HG02970 (cell line): Measurements from ENCODE around the gene PINLYP.
A peak's percentile ranks its signal among the peaks of the same experiment; 100 is the strongest.
"Not testable (repeated sequence)": the region's sequence is repeated elsewhere in the genome, so short reads cannot be mapped to it uniquely, and the experiment has no call there.

Source experiments
- ATAC-seq: cut with Tn5 transposase; IDR thresholded peaks from one replicate; pipeline ENCODE4 v1.9.1; 2021; ENCODE audit warnings: mild to moderate bottlenecking, moderate library complexity, moderate number of reproducible peaks; ENCODE audit not compliant: unreplicated experiment, low FRiP score

Gene PINLYP

DNA sequence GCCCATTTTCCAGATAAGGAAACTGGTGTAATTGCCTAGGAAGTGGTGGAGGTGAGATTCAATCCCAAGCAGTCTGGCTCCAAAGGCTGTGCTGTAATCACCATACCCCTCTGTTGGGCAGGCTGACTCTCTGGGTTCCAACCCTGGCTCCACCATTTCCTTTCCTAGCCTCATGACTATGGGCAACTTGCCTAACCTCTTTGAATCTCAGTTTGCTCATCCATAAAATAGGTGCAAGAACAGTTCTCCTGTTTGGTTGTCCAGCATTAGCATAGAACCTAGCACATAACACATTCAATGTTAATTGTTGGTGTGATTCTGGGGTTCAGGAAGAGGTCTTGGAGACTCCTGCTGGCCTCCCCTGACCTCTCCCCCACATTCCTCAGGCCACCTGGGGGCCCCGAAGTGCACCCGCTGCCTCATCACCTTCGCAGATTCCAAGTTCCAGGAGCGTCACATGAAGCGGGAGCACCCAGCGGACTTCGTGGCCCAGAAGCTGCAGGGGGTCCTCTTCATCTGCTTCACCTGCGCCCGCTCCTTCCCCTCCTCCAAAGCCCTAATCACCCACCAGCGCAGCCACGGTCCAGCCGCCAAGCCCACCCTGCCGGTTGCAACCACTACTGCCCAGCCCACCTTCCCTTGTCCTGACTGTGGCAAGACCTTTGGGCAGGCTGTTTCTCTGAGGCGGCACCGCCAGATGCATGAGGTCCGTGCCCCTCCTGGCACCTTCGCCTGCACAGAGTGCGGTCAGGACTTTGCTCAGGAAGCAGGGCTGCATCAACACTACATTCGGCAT, 23.0 kb downstream of the PINLYP start:
- ATAC-seq, result no peak

DNA sequence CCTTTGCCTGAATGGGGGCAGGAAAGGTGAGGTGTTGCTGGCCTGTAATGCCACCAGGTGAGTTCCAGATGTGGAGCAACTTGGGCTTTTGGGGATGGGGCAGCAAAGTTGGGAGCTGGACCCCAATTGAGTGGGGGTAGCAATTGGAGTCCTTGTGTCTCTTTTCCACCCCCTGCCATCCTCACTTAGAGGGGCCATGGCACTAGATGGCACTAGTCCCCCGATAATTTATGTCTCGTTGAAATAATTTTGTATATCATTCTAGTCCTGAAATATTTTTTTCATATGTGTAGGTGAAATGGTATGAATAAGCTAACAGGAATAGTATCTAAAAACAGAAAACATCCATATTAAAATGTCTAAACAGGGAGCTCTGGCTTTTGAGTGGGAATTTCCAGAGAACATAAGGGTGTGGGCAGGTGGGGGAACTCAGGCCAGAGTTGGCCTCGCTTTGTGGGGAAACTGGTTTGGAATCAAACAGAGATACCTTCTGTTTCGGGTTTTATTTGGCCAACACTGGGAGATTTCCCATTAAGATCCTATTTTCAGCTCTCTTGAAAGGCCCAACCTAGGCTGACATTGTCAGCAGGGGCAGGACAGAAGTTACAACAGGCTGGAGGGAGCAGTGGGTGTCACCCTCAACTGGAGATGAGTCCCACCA, 24.2 kb downstream of the PINLYP start:
- ATAC-seq, result no peak

DNA sequence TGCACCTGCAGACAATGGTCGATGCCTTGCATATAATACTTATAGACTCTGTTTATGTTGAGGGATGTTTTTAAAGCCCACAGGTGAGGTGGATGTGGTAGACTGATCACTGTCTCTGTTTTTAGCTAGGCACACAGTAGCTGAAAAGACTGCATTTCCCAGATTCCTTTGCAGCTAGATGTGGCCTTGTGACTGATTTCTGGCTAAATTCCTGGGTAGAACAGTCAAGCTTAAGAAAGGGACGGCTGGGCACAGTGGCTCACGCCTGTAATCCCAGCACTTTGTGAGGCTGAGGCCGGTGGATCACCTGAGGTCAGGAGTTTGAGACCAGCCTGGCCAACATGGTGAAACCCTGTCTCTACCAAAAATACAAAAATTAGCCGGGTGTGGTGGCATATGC, 24.7 kb downstream of the PINLYP start:
- not testable (repeated sequence) for ATAC-seq

DNA sequence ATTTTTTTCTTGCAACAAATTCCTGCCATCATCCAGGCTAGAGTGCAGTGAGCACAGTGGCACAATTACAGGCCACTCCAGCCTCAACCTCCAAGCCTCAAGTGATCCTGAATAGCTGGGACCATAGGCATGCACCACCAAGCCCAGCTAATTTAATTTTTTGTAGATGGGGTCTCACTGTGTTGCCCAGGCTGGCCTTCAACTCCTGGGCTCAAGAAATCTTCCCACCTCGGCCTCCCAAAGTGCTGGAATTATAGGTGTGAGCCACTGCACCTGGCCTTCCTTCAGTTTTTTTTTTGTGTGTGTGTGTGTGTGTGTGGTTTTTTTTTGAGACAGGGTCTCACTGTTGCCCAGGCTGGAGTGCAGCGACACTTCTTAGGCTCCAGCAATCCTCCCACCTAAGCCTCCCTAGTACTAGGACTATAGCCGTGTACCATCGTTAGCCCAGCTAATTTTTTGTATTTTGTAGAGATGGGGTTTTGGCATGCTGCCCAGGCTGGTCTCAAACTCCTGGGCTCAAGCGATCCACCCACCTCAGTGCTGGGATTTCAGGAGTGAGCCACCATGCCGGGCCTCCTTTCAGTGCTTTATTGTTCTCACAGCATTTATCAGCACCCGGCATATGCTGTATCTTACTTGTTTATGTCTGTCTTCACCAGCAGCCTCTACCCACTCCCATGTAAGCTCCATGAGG, 30.4 kb downstream of the PINLYP start:
- ATAC-seq, result no peak

DNA sequence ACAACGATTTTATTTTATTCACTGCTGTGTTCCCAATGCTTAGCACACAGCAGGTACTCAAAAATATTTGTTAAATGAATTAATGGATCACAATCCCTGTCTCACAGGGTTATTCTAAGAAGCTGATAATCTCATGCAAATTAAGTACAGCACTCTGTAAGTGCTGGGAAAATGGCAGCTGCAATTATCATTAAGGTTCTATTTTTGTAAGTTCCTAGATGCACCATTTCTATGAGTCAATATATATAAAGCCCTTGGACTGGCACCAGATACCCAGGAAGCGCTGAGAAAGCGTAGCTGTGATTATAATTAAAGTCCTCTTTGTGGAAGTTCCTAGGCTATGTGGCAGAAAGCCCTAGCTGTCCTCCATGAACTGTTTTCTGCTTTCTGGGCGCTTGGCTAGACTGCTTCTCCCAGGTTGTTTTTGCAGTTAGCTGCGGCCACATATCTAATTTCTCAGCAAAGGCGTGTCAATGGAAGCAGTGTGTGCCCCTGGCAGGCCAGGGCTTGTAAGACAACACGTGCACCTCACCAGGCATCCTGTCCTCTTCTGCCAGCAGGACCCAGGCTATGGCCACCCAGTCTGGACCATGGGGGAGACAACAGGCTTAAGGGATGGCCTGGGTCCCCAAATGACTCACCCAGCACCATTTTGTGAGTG, 31.1 kb downstream of the PINLYP start:
- ATAC-seq, result no peak

DNA sequence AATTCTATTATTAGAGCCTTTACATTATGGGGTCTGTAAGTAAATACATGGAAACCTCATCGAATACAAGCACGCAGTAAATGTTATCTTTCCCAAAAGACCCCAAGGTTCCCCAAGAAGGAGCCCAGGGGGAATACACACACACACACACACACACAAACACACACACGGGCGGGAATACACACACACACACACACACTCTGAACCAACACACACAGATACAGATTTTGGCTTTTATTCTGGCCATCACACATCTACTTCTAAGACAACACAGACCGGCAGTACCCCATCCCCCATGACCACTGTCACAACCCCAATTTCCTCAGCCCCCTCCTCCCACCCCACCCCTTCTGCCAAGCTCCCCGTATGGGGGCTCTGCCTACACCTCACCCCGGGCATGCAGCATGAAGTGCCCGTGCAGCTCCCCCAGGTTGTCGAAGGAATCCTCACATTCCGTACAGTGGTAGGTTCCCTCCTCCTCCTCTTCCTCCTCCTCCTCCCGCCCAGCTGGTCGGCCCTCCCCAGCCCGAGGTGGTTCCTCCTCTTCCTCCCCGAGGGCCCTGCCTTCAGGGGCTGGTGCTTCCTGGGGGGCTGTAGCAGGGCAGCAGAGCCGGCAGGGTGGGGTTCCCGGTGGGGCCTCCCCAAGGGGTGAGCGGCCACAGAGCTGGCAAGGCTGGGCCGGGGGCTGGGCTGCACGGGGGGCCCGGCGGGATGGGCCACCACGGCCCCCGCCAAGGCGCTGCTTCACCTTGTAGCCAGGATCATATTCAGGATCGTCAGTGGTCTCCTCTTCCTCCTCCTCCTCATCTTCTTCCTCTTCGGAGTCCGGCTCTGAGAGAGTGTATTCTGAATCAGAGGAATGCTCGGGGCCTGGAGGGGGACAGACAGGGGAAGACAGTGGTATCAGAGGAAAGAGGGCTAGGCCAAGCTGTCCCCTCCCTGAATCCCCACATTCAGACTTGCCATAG, 31.9 kb downstream of the PINLYP start:
- no peak for ATAC-seq

DNA sequence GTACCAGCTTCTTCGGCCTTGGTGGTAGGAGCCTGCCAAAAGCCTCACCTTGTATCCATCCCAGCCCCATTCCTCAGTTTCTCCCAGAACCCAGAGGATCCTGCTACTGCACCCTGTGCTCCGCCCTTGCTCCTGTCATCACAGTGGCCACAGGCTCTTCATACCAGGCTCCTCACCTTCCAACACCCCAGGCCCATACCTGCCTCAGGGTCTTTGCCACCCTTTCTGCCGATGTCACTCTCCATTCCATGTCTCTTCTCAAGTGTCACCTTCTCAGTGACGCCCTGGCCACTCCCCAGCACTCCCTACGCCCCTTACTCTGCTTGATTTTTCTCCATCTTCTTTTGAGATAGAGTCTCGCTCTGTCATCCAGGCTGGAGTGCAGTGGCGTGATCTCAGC, 34.3 kb downstream of the PINLYP start:
- no peak for ATAC-seq

DNA sequence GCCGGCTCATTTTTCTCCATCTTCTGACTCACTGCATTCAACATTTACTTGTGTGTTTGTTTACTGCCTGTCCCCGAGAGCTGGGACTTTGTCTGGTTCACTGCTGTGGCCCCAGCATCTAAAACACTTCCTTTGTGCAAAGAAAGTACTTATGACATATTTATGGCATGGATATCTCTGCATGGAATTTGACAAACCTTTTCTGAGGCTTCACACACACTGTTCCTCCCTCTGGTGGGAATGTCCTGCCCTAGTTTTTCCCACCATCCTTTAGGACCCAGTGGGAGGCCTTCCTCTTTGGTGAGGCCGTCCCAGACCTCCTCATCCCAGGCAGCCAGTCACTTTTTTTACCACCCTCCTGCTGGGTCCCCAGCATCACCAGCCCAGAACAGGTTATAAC, 34.9 kb downstream of the PINLYP start:
- no peak for ATAC-seq

DNA sequence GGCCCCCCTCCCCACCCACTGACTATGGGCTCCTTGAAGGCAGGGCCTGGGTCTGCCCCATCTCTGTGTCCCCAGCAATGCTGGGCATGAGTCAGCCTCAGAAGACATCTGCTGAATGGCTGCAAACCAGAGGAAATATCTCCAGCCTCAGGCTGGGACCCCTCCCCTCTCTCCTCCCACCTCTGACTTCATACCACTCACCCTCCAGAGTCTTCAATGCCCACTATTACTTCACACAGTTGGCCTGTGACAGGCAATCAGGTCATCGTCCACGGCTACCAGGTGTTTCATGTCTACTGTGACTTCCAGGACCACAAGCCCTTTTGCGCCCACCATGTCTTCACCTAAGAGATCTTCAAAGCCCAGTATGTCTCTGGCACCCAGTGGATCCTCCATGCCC, 36.2 kb downstream of the PINLYP start, which contains the start of gene SRRM5:
TSS of gene SRRM5 (plus strand) at position 301 of the 400 bp plus-strand sequence. CDS start at position 335, 34 bp downstream.
- ATAC-seq, result no peak

DNA sequence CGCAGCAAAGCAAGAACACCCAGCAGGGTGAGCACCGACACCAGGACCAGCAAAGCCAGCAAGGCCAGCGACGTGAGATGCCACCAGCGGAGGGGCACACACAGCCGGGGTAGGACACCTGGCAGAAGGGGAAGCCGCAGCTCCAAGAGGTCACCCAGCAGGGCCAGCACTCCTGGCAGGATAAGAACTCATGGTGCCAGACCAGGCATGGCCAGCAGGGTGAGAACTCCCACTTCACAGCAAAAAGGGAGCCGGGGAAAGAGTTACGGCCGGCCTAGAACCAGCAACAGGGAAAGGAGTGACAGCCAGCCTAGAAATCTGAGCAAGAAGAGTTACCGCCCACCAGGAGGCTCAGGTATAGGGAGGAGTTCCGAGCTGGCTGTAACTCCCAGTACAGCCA, 36.8 kb downstream of the PINLYP start:
- ATAC-seq, result no peak

DNA sequence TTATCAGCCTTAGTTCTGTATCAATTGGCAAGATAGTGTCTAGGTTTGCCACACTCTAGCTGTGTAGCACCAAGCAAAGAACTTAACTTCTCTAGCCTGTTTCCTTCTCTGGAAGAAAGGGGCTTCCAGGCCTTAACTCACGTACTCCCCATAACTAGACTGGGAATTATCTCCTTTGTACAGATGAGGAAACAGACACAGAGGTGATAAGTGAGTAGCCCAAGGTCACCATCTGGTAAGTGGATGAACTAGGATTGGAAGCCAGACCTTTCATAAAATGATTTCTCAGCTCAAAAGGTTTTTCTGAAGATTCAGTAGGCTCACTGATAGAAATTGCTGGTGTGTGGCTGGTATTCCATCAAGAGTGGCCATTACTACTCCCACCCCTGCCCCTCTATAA, 40.7 kb downstream of the PINLYP start:
- ATAC-seq, result no peak

DNA sequence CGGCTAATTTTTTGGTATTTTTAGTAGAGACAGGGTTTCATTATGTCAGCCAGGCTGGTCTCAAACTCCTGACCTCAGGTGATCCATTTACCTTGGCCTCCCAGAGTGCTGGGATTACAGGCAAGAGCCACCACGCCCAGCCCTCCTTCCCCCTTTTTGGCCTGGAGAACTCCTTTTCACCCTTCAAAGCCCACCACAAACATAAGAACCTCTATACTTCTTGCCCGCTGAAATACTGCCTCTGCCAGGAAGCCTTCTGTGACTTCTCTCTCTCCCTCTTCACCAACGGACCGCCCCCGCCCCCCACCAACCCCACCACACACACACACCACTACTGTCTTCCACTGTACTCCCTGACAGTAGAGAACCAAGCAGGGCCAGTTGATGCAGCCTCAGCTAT, 41.4 kb downstream of the PINLYP start:
- no peak for ATAC-seq

DNA sequence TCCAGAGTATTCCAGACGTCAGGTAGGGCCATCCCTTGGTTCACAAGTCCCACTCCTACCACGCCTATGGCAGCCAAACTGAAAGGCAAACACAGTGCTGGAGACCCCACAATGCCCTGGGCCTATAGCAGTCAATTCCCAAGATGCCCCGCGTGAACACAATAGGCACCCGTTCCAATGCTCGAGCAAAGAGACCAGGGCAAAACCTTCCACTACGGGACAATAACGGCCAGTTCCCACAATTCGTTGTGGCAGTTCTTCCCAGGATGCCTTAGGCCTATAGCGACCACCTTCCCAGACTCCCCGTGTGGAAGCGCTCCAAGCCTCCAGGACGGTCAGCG, 43.3 kb downstream of the PINLYP start:
- no peak for ATAC-seq

DNA sequence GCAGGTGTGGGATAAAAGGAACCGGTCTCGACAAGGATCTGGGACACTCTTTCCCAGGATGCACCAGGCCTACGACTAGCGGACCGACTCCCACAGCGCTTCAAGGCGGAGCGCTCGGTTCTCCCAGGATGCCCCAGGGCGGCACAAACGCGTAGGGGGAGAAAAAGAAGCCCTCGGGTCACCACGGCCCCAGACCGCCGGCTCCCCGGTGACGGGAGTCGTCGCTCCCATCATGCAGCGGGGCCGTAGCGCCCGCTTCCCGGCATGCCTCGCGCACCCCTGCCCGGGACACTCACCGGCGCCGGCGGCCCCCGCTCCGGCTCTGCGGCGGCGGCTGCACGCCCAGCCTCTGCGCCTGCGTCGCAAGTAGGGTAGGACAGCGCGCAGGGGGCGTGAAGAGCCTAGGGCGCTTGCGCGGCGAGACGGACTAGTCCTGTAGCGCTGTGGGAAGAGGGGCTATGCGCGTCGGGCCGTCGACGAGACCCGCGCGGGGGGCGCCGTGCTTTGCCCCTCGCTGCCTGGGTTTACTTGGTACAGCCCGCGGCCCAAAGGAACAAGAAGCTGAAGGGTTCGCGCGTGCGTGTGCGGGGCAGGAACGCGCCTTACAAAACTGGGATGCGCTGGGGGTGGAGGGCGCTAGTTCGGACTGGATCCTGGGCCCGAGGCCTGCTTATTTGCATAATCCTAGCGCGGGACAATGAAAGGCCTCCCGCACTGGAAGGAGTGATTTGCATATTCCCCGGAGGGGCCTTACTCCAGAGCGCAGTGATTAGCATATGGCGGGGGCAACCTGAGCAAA, 43.9 kb downstream of the PINLYP start, which contains the start of gene ZNF428:
TSS of gene ZNF428 (minus strand) at position 368 of the 799 bp plus-strand sequence. CDS start 5,325 bp downstream, outside the sequence.
- ATAC-seq, result peak; percentile 74

DNA sequence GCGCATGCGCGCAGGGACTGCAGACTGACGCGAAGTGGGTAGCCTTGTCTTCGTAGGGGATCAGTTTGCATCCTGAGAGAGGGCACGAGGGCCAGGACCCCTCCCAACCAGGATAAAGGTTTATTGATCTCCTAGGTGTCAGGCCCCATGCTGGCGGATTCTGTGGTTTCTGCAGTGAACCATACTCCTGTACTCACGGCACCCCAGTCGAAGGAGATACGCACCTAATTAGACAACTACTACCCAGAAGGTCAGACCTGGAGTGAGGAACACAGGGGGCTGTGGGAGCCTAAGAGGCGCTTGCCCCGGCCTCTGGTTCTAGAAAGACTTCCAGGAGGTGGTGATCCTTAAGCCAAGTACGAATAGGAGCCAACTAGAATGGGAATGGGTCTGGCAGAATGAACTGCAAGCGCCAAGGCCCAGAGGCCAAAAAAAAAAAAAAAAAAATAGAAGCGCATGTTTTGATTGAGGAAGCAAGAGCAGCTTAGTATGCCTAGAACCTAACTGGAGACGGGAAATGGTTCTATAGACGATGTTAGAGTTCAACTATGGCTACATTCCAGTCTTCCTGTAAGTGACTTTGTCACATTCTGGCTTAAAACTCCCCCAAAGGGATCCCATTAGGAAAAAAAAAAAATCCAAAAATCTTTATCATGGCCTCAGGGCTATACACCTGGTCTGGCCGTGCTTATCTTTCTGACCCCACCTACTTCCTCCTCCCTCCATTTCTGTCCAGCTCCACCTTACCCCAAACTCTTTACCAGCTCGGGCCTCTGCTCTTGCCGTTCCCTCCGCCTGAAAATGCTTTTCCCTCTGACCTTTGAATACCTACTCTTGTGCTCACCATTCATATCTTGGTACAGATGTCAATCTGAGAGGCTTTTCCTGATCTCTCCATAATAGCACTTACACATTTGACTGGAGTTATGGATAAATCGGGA, 44.7 kb downstream of the PINLYP start:
- ATAC-seq, result no peak

DNA sequence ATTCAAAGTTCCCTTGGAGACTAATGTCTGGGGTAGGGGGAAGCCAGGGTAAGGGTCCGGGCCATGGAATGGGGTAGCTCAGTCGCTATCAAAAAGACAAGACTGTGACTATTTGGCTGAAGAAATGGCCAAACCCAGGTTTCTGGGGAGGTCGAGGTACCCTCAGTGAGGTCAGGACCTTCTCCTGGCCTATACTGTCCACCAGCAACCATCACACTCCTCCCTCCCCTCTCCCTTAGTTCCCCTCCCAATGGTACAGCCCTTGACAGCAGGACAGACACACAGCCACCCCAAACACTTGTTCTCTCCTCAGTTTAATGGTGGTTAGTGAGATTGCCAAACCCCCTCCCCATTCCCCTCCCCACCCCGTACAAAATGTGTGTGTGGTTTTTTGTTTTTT, 46.5 kb downstream of the PINLYP start:
- ATAC-seq, result no peak

DNA sequence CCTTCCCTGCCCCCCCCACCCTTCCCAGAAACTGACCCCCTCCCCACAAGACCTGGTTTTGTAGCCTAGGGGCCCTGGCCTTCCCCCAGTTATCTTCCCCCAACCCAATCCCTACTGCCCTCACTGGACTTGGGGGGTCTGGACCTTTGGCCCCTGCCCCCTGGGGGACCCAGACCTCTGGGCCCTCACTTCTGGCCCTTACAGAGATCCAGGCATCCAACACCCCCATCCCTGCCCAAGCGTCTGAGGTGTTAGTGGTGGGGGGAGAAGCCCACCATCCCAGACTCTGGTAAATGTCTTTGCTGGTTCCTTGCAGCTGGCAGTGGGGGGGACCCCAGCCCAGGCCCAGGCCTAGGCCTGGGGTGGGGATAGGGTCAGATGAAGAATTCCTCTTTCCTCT, 47.4 kb downstream of the PINLYP start:
- ATAC-seq, result no peak
